ENCODE data around the gene C1orf167. TPM values are rescaled to one million over a fixed set of nuclear protein-coding genes. Genes with fewer than 3 reads are reported as not detected.

The C1orf167 gene
- total and polyA plus RNA-seq, 10 of the 15 experiments (the other 5 are each of a cell fraction or from before 2014, with no cell fraction given), result 0.17 to 0.31 TPM; not detected in 8

- Histone ChIP-seq H4K20me1 (ENCODE audit: control insufficient read depth, insufficient read depth) (no peaks in the 10 kb centered on the region), H3K27me3 (replicated peaks in 1 of 2; ENCODE audit: control insufficient read depth in 2 of 2, insufficient read depth in 2 of 2, low read length in 1 of 2) (no peaks in the 10 kb centered on the region), H3K36me3 (ENCODE audit: control insufficient read depth in 2 of 2, insufficient read depth in 2 of 2, low read length in 1 of 2) (no peaks in the 10 kb centered on the region), H3K27ac (ENCODE audit: control insufficient read depth, insufficient read depth) (no peak overlapping the region), H3K9ac (ENCODE audit: control insufficient read depth, insufficient read depth, low read length) (no peak overlapping the region), H2AFZ (ENCODE audit: control insufficient read depth, low read depth, low read length) (peak overlapping the region; percentile 37; the same call in 1 of the 2 replicates), H3K4me2 (ENCODE audit: control insufficient read depth, insufficient read depth) (no peak overlapping the region), H3K79me2 (ENCODE audit: control insufficient read depth, insufficient read depth, low read length) (no peaks in the 10 kb centered on the region), H3K4me3 (no peak overlapping the region), H3K9me3 (replicated peaks; ENCODE audit: control insufficient read depth, insufficient read depth, low read length) (no peaks in the 10 kb centered on the region), H3K4me1 (ENCODE audit: control insufficient read depth, insufficient read depth, low read length) (0 out of 2 replicates have a peak, but pooled peaks cover 4% of the 10 kb centered on the region)
- ChIA-PET CTCF (interaction anchor here (1.0 to 1.2 kb wide), 5 partner anchors 11 to 107 kb away, joined by 3 to 5 read pairs (median 3); no protein-coding TSS in a partner anchor), POLR2A (no interaction called here), SMC1A (ENCODE audit: uncharacterized antibody, unreplicated experiment) (no interaction called here), RAD21 (ENCODE audit: unreplicated experiment) (interaction anchor here (1.1 kb wide), 1 partner anchor 98 kb away, joined by 3 read pairs; no protein-coding TSS in a partner anchor)
- in situ Hi-C loops (cut with MboI), result no loop called here
- WGBS (ENCODE audit: insufficient coverage, insufficient replicate concordance, low lambda C conversion rate, missing lambda C conversion rate), result 81% methylated on average over 22 of the region's 27 CpGs
- TF ChIP-seq NR2C1 (IDR thresholded peaks at IDR 0.05) (no peak), SRF (IDR thresholded peaks at IDR 0.05; ENCODE audit: low read depth in 2 of 2, low read length in 2 of 2) (0 out of 4 replicates have a peak, but pooled peaks of 1 of the 2 experiments have one; percentile 13)
- DNase-seq (ENCODE audit: low read depth, low spot score) (no peak), FAIRE-seq (no peak), ATAC-seq (peak; percentile 53)
- intact Hi-C loops (cut with micrococcal nuclease; ENCODE audit: unreplicated experiment), result loop anchor here (1.0 kb wide), 1 partner anchor 98 kb away; no protein-coding TSS in a partner anchor
- no TSS peak for BruUV-seq (replicated peaks)
Observed at GRCh38 chr1:11748294-11749202, 13.4 kb upstream of the C1orf167 start.

DNA sequence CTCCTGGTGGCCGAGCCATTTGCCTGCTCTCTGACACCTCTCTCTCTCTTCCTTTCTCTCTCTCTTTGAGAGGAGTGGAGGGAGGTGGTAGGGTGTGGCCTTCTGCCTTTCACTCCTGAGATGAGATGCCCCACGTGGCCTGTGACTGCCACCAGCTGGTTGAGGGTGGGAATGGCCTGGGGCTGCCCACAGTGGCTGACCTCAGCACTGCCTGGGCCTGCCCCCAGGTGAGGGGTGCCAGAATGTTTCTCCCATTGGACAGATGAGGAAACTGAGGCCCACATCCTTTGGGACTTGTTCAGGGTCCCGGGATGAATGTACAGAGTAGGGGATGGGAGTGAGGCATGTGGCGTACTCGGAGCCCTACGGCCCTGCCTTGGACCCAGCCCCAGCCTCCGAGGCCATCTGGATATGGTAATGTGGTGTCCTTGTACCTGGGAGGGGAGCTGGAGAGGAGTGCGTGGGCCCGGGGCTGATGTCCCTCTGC, 12.7 kb upstream of the C1orf167 start:
- H3K27ac ChIP-seq (ENCODE audit: control insufficient read depth, insufficient read depth), result no peak overlapping the region
- no peak overlapping the region for H3K9ac ChIP-seq (ENCODE audit: control insufficient read depth, insufficient read depth, low read length)
- H3K27me3 ChIP-seq (replicated peaks in 1 of 2; ENCODE audit: control insufficient read depth in 2 of 2, insufficient read depth in 2 of 2, low read length in 1 of 2), result no peaks in the 10 kb centered on the region
- CTCF ChIA-PET, result interaction anchor here (1.0 to 1.2 kb wide), 5 partner anchors 12 to 108 kb away, joined by 3 to 5 read pairs (median 3); no protein-coding TSS in a partner anchor
- H2AFZ ChIP-seq (ENCODE audit: control insufficient read depth, low read depth, low read length), result peak overlapping the region; percentile 37; the same call in 1 of the 2 replicates
- no peaks in the 10 kb centered on the region for H4K20me1 ChIP-seq (ENCODE audit: control insufficient read depth, insufficient read depth)
- FAIRE-seq, result no peak
- intact Hi-C loops (cut with micrococcal nuclease; ENCODE audit: unreplicated experiment) (loop anchor here (1.0 kb wide), 1 partner anchor 99 kb away; no protein-coding TSS in a partner anchor), in situ Hi-C loops (cut with MboI) (no loop called here)
- H3K36me3 ChIP-seq (ENCODE audit: control insufficient read depth in 2 of 2, insufficient read depth in 2 of 2, low read length in 1 of 2), result no peaks in the 10 kb centered on the region
- SMC1A ChIA-PET (ENCODE audit: uncharacterized antibody, unreplicated experiment), result no interaction called here
- ATAC-seq, result peak; percentile 100
- 76% methylated on average over 9 of the region's 9 CpGs for WGBS (ENCODE audit: insufficient coverage, insufficient replicate concordance, low lambda C conversion rate, missing lambda C conversion rate)
- BruUV-seq (replicated peaks), result no TSS peak
- H3K4me2 ChIP-seq (ENCODE audit: control insufficient read depth, insufficient read depth), result no peak overlapping the region
- H3K4me3 ChIP-seq, result no peak overlapping the region
- H3K79me2 ChIP-seq (ENCODE audit: control insufficient read depth, insufficient read depth, low read length), result no peaks in the 10 kb centered on the region
- H3K4me1 ChIP-seq (ENCODE audit: control insufficient read depth, insufficient read depth, low read length), result 0 out of 2 replicates have a peak, but pooled peaks cover 4% of the 10 kb centered on the region
- POLR2A ChIA-PET, result no interaction called here
- RAD21 ChIA-PET (ENCODE audit: unreplicated experiment), result no interaction called here
- no peak for DNase-seq (ENCODE audit: low read depth, low spot score)
- H3K9me3 ChIP-seq (replicated peaks; ENCODE audit: control insufficient read depth, insufficient read depth, low read length), result no peaks in the 10 kb centered on the region
- no peak for TF ChIP-seq BHLHE40 (IDR thresholded peaks at IDR 0.05; ENCODE audit: borderline replicate concordance in 1 of 2, low read depth in 2 of 2, low read length in 1 of 2)
- no peak for TF ChIP-seq NRF1 (conservative IDR thresholded peaks at IDR 0.05; ENCODE audit: low read depth, low read length)
- no peak for TF ChIP-seq NR2C2 (IDR thresholded peaks at IDR 0.05; ENCODE audit: borderline replicate concordance, control insufficient read depth, insufficient read length, low read depth)
- peak; percentile 31 for TF ChIP-seq ZZZ3 (IDR thresholded peaks at IDR 0.05; ENCODE audit: control insufficient read depth, insufficient read length, low read depth)
- TF ChIP-seq, protein P1, sequence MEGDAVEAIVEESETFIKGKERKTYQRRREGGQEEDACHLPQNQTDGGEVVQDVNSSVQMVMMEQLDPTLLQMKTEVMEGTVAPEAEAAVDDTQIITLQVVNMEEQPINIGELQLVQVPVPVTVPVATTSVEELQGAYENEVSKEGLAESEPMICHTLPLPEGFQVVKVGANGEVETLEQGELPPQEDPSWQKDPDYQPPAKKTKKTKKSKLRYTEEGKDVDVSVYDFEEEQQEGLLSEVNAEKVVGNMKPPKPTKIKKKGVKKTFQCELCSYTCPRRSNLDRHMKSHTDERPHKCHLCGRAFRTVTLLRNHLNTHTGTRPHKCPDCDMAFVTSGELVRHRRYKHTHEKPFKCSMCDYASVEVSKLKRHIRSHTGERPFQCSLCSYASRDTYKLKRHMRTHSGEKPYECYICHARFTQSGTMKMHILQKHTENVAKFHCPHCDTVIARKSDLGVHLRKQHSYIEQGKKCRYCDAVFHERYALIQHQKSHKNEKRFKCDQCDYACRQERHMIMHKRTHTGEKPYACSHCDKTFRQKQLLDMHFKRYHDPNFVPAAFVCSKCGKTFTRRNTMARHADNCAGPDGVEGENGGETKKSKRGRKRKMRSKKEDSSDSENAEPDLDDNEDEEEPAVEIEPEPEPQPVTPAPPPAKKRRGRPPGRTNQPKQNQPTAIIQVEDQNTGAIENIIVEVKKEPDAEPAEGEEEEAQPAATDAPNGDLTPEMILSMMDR (IDR thresholded peaks at IDR 0.05 in 2 of 3, conservative IDR thresholded peaks at IDR 0.05 in 1 of 3; ENCODE audit: control insufficient read depth in 2 of 3, extremely low read depth in 1 of 3, insufficient read depth in 1 of 3, low read depth in 3 of 3, low read length in 3 of 3), result peak; percentile 71 to 78 (median 73)
- TF ChIP-seq BMI1 (IDR thresholded peaks at IDR 0.05; ENCODE audit: borderline replicate concordance), result no peak
- no peak for TF ChIP-seq ZBED1 (IDR thresholded peaks at IDR 0.05; ENCODE audit: borderline replicate concordance)
- no peak for TF ChIP-seq SKIL (IDR thresholded peaks at IDR 0.05; ENCODE audit: low read depth, poor library complexity, severe bottlenecking)
